HG02943 (cell line): ENCODE measurements around the gene FAM13A.

Source experiments
- ATAC-seq: cut with Tn5 transposase; IDR thresholded peaks from one replicate; pipeline ENCODE4 v1.9.1; 2021; ENCODE audit warnings: mild to moderate bottlenecking, low read depth, moderate library complexity; ENCODE audit not compliant: unreplicated experiment

Gene FAM13A

GRCh38 chr4:88755454-88755853, 301.5 kb downstream of the FAM13A start:
- ATAC-seq = no peak

DNA sequence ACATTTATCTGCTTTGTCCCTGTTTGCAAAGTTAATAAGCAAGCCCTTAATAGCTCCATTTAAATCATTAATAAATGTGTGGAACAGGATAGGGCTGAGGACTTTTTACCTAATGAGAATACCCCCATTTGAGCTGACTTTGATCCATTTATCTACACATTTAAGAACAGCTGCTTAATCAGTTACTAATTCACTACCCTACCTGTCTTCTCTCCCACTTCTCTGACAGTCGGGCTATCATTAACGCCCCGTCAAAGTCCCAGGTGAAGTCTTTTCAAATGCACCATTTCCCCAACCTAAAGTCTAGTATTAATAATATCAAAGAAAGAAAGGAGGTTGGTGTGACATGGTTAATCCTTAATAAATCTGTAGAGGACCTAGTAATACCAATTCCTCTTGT, 302.2 kb downstream of the FAM13A start:
- no peak for ATAC-seq

GRCh38 chr4:88753658-88754571, 303.1 kb downstream of the FAM13A start:
- no peak for ATAC-seq

- no peak for ATAC-seq
Observed at GRCh38 chr4:88752754-88753153, 304.2 kb downstream of the FAM13A start.

DNA sequence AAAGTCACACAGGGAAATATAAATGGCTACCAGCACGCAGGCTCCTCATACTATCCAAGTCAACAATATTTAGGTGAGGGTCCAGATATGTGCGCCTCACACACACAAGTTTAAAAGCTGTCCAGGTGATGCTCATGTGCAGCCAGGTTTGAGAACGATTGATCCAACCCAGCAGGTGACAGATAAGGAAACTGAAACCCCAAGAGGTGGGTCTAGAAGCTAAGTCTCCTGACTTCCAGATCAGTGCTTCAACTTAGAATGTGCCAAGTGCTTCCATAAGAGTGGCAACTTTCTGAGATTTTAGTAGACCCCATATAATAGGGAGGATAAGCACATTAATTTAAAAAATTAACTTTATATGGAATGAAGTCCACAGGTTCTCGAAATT, 304.9 kb downstream of the FAM13A start:
- no peak for ATAC-seq

DNA sequence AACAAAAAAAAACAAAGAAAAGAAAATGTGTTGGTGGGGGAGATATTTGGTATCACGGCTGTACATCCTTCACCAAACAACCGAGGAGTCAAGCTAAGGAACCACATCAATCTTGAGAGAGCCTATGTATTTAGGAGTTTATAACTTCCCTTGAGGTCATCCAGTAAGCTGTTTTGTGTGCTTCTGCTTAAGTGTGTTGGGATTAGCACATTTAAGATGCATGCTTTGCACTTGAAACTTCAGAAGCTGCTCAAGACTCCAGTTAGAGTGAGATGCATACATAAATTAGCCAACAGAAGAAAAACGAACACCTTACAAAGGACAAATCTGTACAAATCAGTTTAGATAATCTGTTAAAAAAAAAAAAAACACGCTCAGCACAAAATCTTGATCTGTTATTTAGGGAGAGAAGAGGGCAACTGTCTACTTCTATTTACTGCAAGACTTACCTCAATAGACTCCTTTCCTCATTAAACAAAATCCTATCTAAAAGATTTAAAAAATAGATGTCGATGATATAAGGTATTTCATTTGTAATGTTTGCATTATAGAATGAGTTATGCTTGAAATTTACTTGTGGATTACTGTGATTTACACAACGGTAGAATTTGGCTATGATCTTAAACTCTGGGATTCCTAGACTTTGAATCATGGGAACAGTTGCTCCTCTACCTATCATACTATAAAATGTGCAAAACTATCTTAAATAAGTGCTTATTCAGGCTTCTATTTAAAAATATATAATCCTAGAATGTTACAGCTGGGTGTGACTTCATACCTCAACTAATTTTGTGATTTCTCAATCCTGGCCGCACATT, 305.5 kb downstream of the FAM13A start:
- no peak for ATAC-seq

GRCh38 chr4:88750369-88750768, 306.6 kb downstream of the FAM13A start:
- no peak for ATAC-seq

DNA sequence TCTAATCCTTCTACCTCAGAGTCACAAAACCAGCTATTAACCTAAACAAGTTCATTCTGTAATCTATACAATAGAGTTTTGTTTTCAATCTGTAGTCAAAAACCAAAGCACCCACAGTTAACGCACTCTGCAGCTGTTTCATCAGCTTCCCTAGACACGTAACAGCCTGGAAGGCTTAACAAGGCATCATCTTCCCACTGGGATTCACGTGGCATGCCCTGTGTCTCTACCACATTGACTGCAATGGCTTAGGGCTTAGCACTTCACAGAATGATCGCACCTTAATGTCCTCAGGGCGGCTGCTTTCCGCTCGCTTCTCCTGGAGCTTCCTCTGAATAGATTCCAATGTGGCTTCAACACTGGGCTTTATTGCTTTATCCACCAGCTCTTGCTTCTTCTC, 309.6 kb downstream of the FAM13A start:
- no peak for ATAC-seq

GRCh38 chr4:88746206-88746605, 310.8 kb downstream of the FAM13A start:
- no peak for ATAC-seq

DNA sequence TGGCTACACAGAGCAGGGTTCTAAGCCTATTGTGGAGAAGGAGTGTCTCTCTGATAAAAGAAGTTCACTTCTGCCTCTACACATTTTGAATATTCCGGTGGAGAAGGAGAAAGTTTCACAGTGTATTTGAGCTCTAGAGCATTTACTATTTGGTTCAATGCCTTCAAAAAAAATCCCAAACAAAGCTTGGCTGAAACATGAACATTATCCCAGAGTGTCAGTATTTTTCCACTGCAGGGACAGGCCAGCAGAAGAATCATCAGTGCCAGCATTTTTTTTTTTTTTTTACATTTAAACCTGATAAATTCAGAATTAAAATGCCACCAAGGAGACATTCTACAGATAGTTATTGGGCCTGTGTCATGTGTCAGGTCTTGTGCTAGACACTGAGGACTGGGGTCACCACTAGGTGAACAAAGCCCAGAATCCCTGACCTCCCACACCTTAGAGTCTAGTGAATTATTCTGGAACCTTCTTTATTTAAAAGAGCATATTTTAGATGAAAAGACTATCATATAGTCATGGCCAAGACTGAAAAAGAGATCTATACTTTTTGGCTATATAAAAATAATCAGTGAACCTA, 311.3 kb downstream of the FAM13A start:
- ATAC-seq = no peak

- ATAC-seq = no peak
Observed at GRCh38 chr4:88745175-88745574, 311.8 kb downstream of the FAM13A start.

DNA sequence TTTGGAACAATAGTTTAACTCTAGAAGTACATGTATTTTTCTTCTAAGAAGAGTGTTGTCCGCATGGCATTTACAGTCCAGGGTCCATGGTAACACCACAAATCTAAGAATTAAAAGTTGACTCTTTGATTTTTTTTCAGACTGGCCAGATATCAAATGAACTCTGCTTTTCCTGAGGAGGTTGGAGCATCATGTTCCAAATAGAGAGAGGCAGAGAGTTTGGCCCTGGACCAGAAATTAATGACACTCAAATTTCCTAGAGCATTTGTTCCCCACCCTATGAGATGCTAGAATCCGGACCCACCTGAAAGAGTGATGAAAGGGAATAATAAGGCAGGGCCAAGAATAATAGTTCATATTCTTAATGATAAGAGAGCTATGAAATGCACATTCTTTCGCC, 312.4 kb downstream of the FAM13A start:
- ATAC-seq = no peak

DNA sequence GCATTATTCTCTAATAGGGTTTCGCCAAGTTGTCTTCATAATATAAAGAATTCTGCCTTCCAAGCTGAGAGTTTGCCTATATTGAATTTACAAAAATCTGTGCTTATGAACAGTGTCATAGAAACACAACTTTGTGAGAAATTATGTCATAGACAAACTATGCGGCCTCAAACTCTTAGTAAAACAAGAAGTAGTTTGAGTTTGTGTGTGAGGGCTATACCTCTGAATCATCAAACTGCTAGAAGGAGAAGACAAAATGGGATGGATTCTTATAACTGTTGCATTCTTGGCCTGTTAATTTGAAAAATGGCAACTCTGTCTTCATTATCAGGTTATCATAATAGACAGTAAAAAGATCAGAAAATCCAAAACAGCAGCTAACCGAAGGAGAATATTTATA, 313.3 kb downstream of the FAM13A start:
- no peak for ATAC-seq

DNA sequence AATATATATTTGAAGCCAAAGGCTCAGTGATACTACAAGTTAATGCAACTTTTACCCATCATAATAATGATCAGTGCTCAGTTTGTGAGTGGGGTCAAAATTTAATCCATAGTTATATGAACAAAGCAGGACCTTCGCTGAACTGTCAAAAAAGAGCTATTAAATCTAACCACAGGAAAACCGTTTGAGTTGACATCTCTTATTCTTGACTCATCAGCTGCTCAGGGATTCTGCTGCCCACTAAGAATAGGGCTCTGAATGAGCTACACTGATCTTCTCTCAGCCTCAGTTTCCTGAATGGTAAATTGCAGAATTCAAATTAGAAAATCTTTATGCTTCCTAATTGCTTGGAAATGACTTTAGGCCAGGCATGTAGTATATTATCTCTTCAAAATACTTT, 314.4 kb downstream of the FAM13A start:
- no peak for ATAC-seq

DNA sequence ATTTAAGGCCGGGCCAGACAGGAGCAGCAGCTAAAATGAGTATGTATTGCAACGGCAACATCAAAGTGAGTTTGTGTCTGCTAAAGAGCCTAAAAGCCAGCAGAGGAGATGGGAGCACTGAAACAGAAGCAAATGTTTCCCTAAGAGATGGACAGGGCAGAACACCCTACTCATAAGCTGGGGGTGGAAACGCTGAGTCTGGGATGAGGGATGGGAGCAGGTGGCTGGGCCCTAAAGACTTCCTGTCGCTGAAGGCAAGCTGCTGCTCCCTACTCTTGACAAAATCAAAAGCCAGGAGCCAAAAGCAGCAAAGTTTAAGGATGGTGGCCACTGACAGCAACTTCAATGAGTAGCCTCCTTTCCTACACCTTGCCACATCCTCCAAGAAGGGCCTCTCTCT, 318.8 kb downstream of the FAM13A start:
- ATAC-seq = no peak

- peak; percentile 94 for ATAC-seq
Observed at GRCh38 chr4:88737307-88737941, 319.6 kb downstream of the FAM13A start.

DNA sequence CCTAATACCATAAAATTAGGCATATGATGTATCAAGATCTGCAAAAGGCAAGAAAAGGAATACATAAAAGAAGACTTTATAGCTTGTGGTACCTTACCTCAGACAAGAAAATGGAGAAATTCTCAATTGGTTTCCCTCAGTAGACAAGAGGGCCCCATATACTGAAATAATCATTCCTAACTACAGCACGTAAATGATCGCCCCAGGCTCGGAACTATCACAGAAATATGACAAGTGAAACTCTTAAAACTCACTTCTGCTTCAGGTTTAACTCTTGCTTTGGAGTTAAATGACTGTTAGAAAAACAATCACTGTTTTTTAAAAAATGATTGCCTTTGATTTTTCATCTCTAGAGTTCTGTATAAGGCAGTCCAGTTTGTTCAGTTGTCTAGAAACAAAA, 320.7 kb downstream of the FAM13A start:
- ATAC-seq = no peak

DNA sequence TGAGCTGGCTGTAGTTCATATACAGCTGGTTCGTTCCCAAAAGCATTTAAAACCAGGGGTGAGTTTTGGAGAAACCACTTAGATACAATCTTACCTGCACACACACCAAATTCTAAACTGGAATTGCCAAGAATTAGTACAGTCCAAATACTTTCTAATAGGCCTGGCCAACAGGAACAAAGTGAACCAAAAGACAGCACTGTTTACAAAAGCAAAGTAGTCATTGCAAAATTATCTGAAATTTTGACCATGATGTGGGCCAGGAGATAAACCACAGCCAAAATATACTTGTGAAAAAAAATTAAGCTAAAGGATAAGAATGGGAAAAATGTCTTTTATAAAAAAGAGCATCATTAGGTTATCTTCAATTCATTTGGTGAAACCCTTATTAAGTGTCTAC, 321.4 kb downstream of the FAM13A start:
- no peak for ATAC-seq

DNA sequence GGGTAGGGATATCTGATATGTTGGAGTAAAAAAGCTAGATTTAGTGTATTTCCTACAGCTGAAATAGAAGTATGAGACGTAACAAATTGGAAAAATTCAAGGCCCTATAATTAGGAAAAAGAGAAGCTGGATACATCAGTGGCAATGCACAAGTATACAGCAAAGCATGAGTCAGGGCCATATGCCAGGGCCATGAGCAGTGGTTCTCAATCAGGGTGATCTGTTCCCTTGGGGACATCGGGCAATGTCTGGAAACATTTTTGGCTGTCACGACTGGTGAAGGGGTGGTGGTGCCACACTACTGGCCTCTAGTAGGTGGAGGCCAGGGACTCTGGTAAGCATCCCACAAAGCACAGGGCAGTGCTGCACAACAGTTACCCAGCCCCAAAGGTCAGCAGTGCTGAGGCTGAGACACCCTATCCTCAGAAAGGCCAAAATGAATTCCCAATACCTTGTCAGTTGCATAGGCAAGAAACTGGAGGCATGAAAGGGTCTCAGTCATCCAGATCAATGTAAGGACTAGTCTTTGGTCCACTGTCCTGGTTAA, 322.5 kb downstream of the FAM13A start:
- ATAC-seq = no peak

DNA sequence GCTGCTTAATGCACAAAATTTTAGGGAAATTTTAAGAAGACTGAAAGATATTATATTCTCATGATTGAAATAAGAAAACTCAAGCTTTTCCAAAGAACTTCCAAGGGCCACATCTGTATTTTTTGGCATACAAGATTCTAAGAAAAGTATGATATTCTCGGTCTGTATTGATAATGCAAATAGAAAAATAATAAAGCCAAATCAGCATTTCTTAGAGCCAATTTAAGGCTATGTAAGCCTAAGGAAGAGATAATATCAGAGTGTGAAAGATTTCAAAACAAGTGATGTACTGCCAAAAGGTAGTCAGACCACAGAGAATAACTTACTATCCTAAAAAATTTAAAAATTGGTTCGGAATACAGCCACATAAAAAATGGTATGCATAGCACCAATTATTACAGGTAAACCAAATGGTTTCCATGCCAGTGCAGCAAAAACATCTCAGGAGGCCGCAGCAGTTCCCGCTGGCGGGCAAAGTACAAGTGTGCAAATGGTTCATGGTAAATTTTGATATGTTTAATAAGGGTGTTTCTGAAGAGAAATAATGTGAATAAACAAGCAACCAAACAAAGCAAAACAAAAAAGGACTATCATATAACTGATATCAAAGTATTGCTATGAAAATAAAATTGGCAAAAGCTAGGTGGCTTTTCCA, 324.1 kb downstream of the FAM13A start:
- no peak for ATAC-seq
